ENCODE measurements around the gene RAB11FIP4.

The RAB11FIP4 gene

GRCh38 chr17:31461227-31461810, 69.8 kb downstream of the RAB11FIP4 start:
- DNase-seq, result no peak

DNA sequence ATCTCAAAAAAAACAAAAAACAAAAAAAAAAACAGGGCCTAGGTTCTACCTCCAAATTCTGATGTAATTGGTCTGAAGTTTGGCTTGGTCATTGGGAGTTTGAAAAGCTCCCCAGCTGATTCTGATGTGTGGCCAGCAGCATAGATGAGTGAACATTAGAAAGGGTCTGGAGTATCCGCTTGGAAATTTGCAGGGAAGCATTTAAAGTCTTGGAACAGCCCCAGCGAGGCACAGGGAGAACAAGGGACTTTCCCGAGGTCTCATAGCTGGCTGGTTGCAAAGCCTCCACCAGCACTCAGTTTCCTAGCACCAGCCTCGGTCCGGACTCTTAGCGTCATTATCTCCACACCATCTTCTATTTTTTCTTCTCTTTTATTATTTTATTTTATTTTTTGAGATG, 70.8 kb downstream of the RAB11FIP4 start:
- no peak for DNase-seq

DNA sequence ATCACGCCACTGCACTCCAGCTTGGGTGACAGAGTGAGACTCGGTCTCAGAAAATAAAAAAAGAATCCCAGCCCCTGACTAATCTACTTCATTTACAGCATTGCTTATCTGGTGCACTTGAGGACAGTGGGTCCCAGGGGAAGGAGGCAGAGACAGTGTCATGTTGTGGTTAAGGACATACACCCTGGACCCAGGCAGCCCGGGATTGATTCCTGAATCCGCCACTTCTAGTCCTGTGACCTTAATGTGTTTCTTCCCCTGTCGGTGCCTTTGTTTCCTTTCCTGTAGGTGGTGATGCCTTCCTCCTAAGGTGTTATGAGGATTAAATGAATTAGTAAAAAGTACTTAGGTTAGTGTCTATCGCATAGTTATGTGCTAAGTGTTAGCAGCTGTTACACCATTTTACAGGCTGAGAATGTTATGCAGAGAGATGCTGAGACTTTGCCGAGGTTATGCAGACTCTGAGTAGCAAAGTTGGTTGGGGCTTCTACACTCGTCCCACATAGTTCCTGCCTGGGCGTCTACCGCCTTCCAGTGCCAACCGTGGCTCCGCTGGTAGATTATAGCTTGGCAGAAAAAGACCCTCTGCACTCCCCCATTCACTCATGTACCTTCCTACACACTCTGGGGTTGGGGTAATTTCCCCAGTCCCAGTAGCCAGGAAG, 74.8 kb downstream of the RAB11FIP4 start:
- no peak for DNase-seq

GRCh38 chr17:31467502-31468256, 76.2 kb downstream of the RAB11FIP4 start:
- DNase-seq, result no peak

DNA sequence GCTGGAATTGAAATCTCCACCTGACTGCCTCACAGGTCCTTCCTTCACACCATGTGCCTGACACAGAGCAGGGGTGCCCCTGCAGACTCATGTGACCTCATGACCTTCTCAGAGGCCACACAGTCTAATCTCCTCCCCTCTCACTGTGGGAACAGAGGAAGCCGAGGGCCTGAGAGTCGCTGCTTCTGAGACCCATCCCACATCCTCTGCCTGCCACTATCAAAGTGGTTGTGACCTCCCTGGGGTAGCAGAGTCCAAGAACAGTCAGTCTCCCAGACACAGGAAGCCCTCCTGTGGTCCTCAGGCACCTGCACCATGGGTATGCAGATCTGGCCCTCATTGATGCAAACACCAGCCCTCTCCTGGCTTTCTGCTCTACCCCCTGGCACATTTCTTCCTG, 78.5 kb downstream of the RAB11FIP4 start:
- DNase-seq, result no peak

GRCh38 chr17:31470592-31470991, 79.1 kb downstream of the RAB11FIP4 start:
- DNase-seq, result no peak

- no peak for DNase-seq
These were observed 80.7 kb downstream of the RAB11FIP4 start for GRCh38 chr17:31472137-31472536.

DNA sequence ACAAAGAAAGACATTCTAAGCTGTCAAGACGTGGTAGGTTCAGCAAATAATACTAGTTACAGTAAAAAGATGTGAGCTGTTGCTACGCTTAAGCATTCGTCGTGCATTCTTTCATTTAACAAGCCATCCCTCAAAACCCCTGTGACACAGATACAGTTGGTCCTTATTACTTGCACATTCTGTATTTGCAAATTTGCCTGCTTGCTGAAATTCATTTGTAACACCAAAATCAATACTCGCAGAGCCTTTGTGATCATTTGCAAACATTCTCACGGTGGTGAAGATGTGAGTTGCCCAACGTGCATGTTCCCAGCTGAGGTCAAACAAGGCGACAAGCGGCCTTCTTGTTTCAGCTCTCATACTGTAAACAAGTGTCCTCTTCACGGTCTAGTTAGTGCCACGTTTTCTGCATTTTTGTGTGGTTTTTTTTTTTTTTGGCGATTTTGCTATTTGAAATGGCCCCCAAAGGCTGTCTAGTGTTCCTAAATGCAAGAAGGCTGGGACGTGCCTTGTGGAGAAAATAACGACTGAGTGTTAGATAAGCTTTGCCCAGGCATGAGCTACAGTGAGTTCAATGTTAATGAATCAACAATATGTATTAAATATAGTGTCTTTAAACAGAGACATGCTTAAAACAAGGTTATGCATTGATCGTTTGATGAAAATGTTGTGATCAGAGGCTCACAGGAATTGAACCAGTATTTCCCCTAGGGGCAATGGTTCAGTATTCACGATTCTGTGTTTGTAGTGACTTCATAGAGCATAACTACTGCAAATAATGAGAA, 84.1 kb downstream of the RAB11FIP4 start:
- DNase-seq, result no peak

- DNase-seq, result no peak
These were observed 85.3 kb downstream of the RAB11FIP4 start for GRCh38 chr17:31476525-31477416.

GRCh38 chr17:31477417-31478055, 86.1 kb downstream of the RAB11FIP4 start:
- no peak for DNase-seq

GRCh38 chr17:31479062-31479408, 87.6 kb downstream of the RAB11FIP4 start:
- DNase-seq, result no peak

DNA sequence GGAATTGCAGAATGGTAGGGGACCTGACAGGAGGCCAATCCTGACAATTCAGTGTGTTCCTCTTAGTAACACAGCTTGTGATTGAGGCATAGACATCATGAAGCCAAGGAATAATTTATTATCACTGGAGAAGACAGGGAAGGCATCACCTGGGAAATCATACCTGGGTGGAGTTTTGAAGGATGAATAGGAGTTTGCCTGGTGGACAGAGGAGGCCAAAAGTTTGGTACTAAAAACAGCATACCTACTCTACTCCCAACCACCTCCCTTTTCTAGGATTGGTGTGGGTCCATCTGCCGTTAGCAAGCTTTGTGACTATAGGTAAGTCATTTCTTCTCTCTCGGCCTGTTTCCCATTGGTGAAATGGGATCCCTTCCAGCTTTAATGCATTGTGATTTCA, 88.0 kb downstream of the RAB11FIP4 start:
- DNase-seq, result no peak

- no peak for DNase-seq
These were observed 88.6 kb downstream of the RAB11FIP4 start for GRCh38 chr17:31480067-31480466.

DNA sequence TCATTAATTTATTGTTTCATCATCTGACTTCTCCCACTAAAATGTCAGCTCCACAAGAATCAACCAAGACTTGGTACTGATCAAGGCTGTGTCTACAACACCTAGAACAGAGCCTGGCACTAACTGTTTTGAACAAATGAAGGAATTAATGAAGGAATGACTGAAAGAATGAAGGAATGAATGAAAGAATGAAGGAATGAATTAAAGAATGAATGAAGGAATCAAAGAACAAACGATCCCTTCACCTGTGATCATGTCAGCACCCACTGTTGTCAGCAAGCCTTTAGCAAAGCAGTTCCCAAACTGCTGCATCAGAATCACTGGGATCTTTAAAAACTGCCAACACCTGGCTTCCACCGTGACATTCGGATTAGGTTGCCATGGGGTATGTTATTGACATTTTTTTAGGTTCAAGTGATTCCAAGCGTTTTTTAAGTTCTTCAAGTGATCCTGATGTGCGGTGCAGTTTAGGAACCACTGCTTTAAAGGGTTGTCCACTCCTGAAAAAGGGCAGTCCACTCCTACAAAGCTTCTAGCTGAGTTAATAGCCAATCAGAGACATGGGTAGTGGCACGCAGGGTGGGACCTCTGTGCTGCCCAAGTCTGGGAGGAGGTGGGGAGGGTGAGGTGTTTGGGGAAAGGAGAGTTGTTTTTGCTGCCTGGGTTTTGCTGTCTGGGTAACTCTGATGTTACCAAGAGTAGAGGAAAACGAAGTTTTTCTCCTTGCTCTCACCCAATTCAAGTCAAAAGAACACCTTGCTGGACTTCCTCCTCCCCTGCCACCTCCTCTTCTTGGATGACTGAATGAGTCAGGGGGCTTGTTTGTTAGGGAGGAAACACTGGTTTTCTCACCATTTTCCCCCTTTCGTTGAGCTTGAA, 89.7 kb downstream of the RAB11FIP4 start:
- no peak for DNase-seq

- no peak for DNase-seq
These were observed 90.3 kb downstream of the RAB11FIP4 start for GRCh38 chr17:31481783-31482081.

DNA sequence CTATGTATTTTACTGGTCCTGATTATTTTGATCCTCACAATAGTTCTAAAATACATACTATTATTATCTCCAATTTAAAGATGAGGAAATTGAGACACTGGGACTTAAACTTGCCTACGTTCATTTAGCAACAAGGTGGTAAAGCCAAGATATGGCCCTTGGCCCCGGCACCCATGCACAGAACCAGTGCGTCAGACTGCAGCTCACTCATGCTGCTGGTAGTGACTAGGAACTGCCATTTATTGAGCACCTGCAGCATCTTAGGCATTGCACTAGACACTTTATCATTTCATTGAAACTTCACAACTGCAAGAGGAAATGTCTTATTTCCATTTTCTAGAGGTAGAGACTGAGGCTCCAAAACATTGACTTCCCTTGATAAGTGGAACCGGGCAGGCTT, 93.3 kb downstream of the RAB11FIP4 start:
- DNase-seq, result no peak

GRCh38 chr17:31486351-31487062, 95.0 kb downstream of the RAB11FIP4 start:
- DNase-seq, result peak in 1 of 2 donors; percentile 11

DNA sequence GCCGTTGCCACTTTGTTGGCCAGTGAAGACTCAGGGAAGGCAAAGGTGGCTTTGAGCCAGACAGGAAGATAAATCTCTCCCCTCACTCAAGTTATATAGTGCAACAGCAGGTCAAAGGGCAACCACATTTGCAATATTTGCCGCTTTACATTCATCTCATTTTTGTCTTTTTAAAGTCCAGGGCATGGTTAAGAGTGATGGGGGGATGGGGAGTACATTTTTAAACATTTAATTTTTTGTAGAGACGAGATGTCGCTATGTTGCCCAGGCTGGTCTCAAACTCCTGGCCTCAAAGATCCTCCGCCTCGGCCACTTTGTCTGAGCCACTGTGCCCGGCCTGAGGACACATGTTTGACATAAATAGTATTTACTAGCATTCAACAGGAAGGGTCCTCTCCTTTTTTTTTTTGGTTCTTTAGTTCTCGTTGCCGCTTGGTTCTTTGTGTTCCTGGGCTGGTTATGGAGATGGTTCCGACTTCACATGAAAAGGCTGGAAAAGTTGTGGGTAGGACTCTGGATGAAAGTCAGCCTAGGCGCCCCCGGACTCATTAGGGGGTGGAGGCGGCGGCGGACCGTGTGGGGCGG, 95.7 kb downstream of the RAB11FIP4 start:
- DNase-seq, result no peak

DNA sequence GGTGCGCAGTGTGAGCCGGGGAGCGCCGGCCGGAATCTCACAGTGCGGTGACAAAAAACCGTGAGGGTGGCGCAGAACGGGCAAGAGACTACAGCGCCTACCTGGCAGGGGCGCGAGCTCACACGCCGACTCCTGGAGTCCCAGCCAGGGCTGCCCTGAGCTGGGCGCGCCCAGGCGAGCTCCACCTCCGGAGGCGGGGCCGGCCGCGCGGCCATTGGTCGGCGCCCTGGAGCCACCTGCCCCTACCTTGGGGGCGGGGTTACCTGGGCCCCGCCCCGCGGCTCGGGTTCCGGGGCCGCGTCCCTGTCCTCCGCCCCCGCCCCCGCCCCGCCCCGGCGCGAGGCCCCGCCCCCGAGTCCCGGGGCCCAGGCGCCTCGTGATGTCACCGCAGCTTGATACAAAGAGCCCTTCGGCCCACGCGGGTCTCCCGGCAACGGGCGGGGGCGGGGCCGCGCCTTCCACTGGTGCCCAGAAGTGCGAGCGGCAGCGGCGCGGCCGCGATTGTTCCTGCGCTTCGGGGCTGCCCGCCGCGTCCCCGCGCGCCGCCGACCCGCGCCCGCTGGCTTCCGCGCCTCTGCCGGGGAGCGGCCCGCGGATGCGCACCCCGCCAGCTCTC, 96.3 kb downstream of the RAB11FIP4 start:
- peak; percentile 98 for DNase-seq

All from CD4-positive, alpha-beta T cell treated with Interleukin-1 beta for 1 hour (primary cell).